HepG2 (cell line): ENCODE measurements around the gene SLC12A5. TPM values are rescaled to one million over a fixed set of nuclear protein-coding genes. Genes with fewer than 3 reads are reported as not detected.

Source experiments
- ATAC-seq: fragments of 200-7000 bp; cut with Tn5 transposase; 3 replicates; pipeline ENCODE4 v1.9.1; 2020; ENCODE audit warnings: mild to moderate bottlenecking, moderate library complexity
- BruUV-seq: library from RNA; stranded (reverse); fragments of 400-500 nt; replicated peaks from 2 replicates; lab custom pipeline; 2021; lab: Mats Ljungman, UMichigan
- CTCF ChIA-PET: fragments of 300-600 bp; formaldehyde crosslinking; extraction: SDS; loops from one replicate; lab custom pipeline; 2021; ENCODE audit warnings: low total read pairs, inconsistent platforms, low intra/inter-chr PET ratio; lab: Yijun Ruan, JAX
- POLR2A ChIA-PET: fragments of 350-600 bp; sonication (Branson Sonifier 250); formaldehyde crosslinking; loops from one replicate; lab custom pipeline; 2020; ENCODE audit warnings: antibody characterized with exemption, inconsistent platforms; lab: Yijun Ruan, JAX
- DNase-seq: peaks from one replicate; pipeline ENCODE4 v3.0.0-alpha.2; 2015; ENCODE audit warnings: low spot score
- FAIRE-seq: peaks from 3 replicates; lab custom pipeline; 2011; peaks lifted over from hg19 to GRCh38; lab: Jason Lieb, UNC
- H2AFZ ChIP-seq: one replicate; pipeline ENCODE4 v1.6.1; 2011; ENCODE audit warnings: low read length, inconsistent platforms
- H3K27ac ChIP-seq: fragments of 300-600 bp; 3 replicates; pipeline ENCODE4 v1.8.0; 2011; ENCODE audit warnings: mixed run types, mild to moderate bottlenecking, mixed read lengths, low read length, inconsistent platforms; ENCODE audit not compliant: insufficient read depth; ENCODE audit errors: extremely low read length
- H3K27me3 ChIP-seq, 2 experiments: fragments of 200-600 bp in 1 of 2; 2 replicates in 1 of 2; 3 replicates in 1 of 2; pipeline versions ENCODE4 v1.6.0 to v1.8.0; 2011; ENCODE audit warnings: low read length in 2 of 2, mild to moderate bottlenecking in 2 of 2, moderate library complexity in 2 of 2, inconsistent platforms in 1 of 2; ENCODE audit not compliant: insufficient read depth in 2 of 2, control insufficient read depth in 1 of 2
- H3K36me3 ChIP-seq, 2 experiments: fragments of 200-600 bp in 1 of 2; replicated peaks in 1 of 2; 2 replicates in 1 of 2; 3 replicates in 1 of 2; pipeline versions ENCODE4 v1.5.1 to v1.8.0; 2011; ENCODE audit warnings: low read length in 2 of 2, inconsistent platforms in 1 of 2; ENCODE audit not compliant: insufficient read depth in 2 of 2, control insufficient read depth in 1 of 2
- H3K4me1 ChIP-seq: 2 replicates; pipeline ENCODE4 v1.5.1; 2012; ENCODE audit warnings: low read length, inconsistent platforms; ENCODE audit not compliant: insufficient read depth
- H3K4me2 ChIP-seq: 2 replicates; pipeline ENCODE4 v1.6.0; 2011; ENCODE audit warnings: low read depth, low read length, inconsistent platforms
- H3K4me3 ChIP-seq, 3 experiments: fragments of 200-600 bp in 1 of 3; sonication (generic), shearing (Covaris generic) in 1 of 3; replicated peaks in 1 of 3; 2 replicates each; pipeline ENCODE4 v1.5.1; 2011 to 2016; ENCODE audit warnings: low read length in 3 of 3, inconsistent platforms in 2 of 3, low read depth in 2 of 3, mild to moderate bottlenecking in 2 of 3, control low read depth in 1 of 3, mixed read lengths in 1 of 3; ENCODE audit not compliant: insufficient read depth in 1 of 3
- H3K79me2 ChIP-seq: one replicate; pipeline ENCODE4 v1.6.1; 2011; ENCODE audit warnings: low read length, inconsistent platforms; ENCODE audit not compliant: insufficient read depth
- H3K9ac ChIP-seq: 2 replicates; pipeline ENCODE4 v1.6.0; 2011; ENCODE audit warnings: mild to moderate bottlenecking, low read depth, low read length, inconsistent platforms; ENCODE audit not compliant: insufficient read depth
- H3K9me3 ChIP-seq: 2 replicates; pipeline ENCODE4 v1.5.1; 2012; ENCODE audit warnings: mild to moderate bottlenecking, low read length
- H4K20me1 ChIP-seq: 2 replicates; pipeline ENCODE4 v1.6.0; 2011; ENCODE audit warnings: inconsistent platforms, mild to moderate bottlenecking, low read length, moderate library complexity; ENCODE audit not compliant: insufficient read depth
- ATRX ChIP-seq: sonication (generic); formaldehyde crosslinking; IDR thresholded peaks from 2 replicates; pipeline ENCODE4 v1.4.0; 2020; ENCODE audit warnings: missing genetic modification reagents, borderline replicate concordance
- REPIN1 ChIP-seq: sonication (generic); formaldehyde crosslinking; IDR thresholded peaks from 2 replicates; pipeline ENCODE4 v1.8.0; 2022; ENCODE audit warnings: missing genetic modification reagents, low read depth, mild to moderate bottlenecking, borderline replicate concordance
- SKI ChIP-seq: fragments of 450-650 bp; IDR thresholded peaks from one replicate; pipeline ENCODE4 v1.6.1; 2018; ENCODE audit warnings: mild to moderate bottlenecking; ENCODE audit not compliant: partially characterized antibody
- SNAPC2 ChIP-seq: sonication (generic); formaldehyde crosslinking; IDR thresholded peaks from 2 replicates; pipeline ENCODE4 v1.8.1; 2022; ENCODE audit warnings: mild to moderate bottlenecking, missing genetic modification reagents
- ZNF282 ChIP-seq: fragments of 450-650 bp; IDR thresholded peaks from 2 replicates; pipeline ENCODE4 v1.6.1; 2018; ENCODE audit not compliant: partially characterized antibody
- ZNF563 ChIP-seq: sonication (generic); formaldehyde crosslinking; IDR thresholded peaks from 2 replicates; pipeline ENCODE4 v1.8.0; 2022; ENCODE audit warnings: mild to moderate bottlenecking, moderate library complexity, missing genetic modification reagents
- whole genome bisulfite sequencing: methylation state at CpG from one replicate; pipeline ENCODE4 v1.1.6; 2017; ENCODE audit warnings: low lambda C conversion rate; 5-methylcytosine and 5-hydroxymethylcytosine counted together
- in situ Hi-C: cut with HindIII; loops from 2 replicates; pipeline ENCODE4 v1.10.0; 2017; ENCODE audit warnings: low pct_unique_long_range_greater_than_20kb; ENCODE audit not compliant: extremely low pct_ligation_motif_present
- intact Hi-C: fragments of 100-400 bp; cut with micrococcal nuclease; formaldehyde crosslinking; loops from one replicate; pipeline ENCODE4 v1.10.0; 2022; ENCODE audit not compliant: unreplicated experiment
- polyA plus RNA-seq, 8 experiments: library from polyadenylated mRNA; depleted of rRNA in 3 of 8; stranded (reverse) in 7 of 8; unstranded in 1 of 8; fragments of >200 nt; fragmentation: Illumina TruSeq in 4 of 8; extraction: Trizol in 4 of 8; gene quantifications; 2 replicates each; pipeline versions ENCODE4 v1.2.1 to v1.2.3, GENCODE V29; 2011 to 2016; ENCODE audit warnings: low read depth in 4 of 8, missing spikeins in 1 of 8, mixed read lengths in 1 of 8; ENCODE audit not compliant: insufficient read depth in 1 of 8
- total RNA-seq, 5 experiments: library from RNA; depleted of rRNA; stranded (reverse); fragments of >200 nt; fragmentation: Illumina TruSeq; extraction: Trizol; gene quantifications; 2 replicates each; pipeline ENCODE4 v1.2.3, GENCODE V29; 2016; ENCODE audit warnings: low read depth in 1 of 5
- TF ChIP-seq, protein P1 (sequence below): sonication (generic); formaldehyde crosslinking; IDR thresholded peaks from 2 replicates; pipeline ENCODE4 v1.4.0; 2020; ENCODE audit warnings: missing genetic modification reagents, borderline replicate concordance

Gene SLC12A5
- total and polyA plus RNA-seq, 2 of the 13 experiments (the other 11 are each of a cell fraction or from before 2014, with no cell fraction given): 4.3 to 5.4 TPM

DNA sequence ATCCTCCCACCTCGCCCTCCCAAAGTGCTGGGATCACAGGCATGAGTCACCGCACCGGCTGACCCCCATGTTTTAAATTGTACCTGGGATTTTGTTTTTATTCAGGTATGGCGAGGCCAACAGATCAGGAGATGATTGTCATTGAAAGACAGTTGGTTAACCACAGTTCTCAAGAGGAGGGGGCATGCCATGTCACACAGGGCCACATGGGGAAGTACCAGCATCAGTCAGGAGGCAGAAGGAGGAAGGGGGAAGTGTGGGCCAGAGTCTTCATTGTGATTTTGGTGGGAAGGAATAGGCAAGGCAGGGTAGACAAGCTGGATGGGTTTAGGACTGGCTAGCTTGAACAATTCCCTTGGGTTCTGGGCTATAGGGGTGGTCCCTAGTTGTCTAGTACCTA, 30.3 kb upstream of the SLC12A5 start:
- in situ Hi-C loops: no loop called here
- Histone ChIP-seq H4K20me1 (no peaks in the 10 kb centered on the region), H3K27ac (no peak overlapping the region), H2AFZ (no peak overlapping the region), H3K79me2 (no peaks in the 10 kb centered on the region)
- no peak for TF ChIP-seq ZNF282
- TF ChIP-seq SKI: no peak
- TF ChIP-seq, protein P1, sequence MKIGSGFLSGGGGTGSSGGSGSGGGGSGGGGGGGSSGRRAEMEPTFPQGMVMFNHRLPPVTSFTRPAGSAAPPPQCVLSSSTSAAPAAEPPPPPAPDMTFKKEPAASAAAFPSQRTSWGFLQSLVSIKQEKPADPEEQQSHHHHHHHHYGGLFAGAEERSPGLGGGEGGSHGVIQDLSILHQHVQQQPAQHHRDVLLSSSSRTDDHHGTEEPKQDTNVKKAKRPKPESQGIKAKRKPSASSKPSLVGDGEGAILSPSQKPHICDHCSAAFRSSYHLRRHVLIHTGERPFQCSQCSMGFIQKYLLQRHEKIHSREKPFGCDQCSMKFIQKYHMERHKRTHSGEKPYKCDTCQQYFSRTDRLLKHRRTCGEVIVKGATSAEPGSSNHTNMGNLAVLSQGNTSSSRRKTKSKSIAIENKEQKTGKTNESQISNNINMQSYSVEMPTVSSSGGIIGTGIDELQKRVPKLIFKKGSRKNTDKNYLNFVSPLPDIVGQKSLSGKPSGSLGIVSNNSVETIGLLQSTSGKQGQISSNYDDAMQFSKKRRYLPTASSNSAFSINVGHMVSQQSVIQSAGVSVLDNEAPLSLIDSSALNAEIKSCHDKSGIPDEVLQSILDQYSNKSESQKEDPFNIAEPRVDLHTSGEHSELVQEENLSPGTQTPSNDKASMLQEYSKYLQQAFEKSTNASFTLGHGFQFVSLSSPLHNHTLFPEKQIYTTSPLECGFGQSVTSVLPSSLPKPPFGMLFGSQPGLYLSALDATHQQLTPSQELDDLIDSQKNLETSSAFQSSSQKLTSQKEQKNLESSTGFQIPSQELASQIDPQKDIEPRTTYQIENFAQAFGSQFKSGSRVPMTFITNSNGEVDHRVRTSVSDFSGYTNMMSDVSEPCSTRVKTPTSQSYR: no peak
- TF ChIP-seq ATRX (CRISPR knock-in tag): no peak
- no peak for TF ChIP-seq REPIN1 (CRISPR knock-in tag)
- TF ChIP-seq ZNF563 (CRISPR knock-in tag): no peak
- TF ChIP-seq SNAPC2 (CRISPR knock-in tag): no peak
- TF ChIP-seq, all 625 proteins: peak for 0
- WGBS: 2% methylated on average over 4 of the region's 4 CpGs
- ATAC-seq (no peak), FAIRE-seq (no peak), DNase-seq (no peak)
- H3K4me3 ChIP-seq: no peak overlapping the region
- peaks cover 11 to 63% of the 10 kb centered on the region in 2 experiments for H3K27me3 ChIP-seq
- intact Hi-C loops: no loop called here
- H3K9me3 ChIP-seq: no peaks in the 10 kb centered on the region
- ChIA-PET CTCF (no interaction called here), POLR2A (no interaction called here)
- H3K4me1 ChIP-seq: peaks cover 2% of the 10 kb centered on the region
- BruUV-seq: no TSS peak
- H3K36me3 ChIP-seq: no peaks in the 10 kb centered on the region
- H3K4me2 ChIP-seq: no peak overlapping the region
- no peak overlapping the region for H3K9ac ChIP-seq
